ENCODE data around the gene ELF5. TPM values are rescaled to one million over a fixed set of nuclear protein-coding genes. Genes with fewer than 3 reads are reported as not detected.

ELF5 gene
- total RNA-seq, 1 experiment from 2014 or later, result not detected

Other genes with a start within 250 kb of the ELF5 start
- gene ABTB2, start 155.8 kb downstream of the ELF5 start, total RNA-seq (2014; rRNA removed; shearing (Covaris generic)), result 3.8 and 4.0 TPM in 2 replicates
- gene CAT, start 74.9 kb downstream of the ELF5 start, total RNA-seq (2014; rRNA removed; shearing (Covaris generic)), result 29.8 and 34.1 TPM in 2 replicates
- gene EHF, start 107.3 kb upstream of the ELF5 start, total RNA-seq (2014; rRNA removed; shearing (Covaris generic)), result 0.27 TPM in 1 of 2 replicates, not detected in the other

All from HT1080 (cell line).